RKO (cell line): Measurements from ENCODE around the gene CPT1B.

Source experiments
- DNase-seq: peaks from one replicate; pipeline ENCODE4 v3.0.0-alpha.2; 2016; ENCODE audit warnings: low spot score

CPT1B gene

GRCh38 chr22:50585238-50585637 is 7.0 kb upstream of the CPT1B start:
- DNase-seq: no peak

- DNase-seq: no peak
Measured at GRCh38 chr22:50584106-50585096, 6.2 kb upstream of the CPT1B start.

GRCh38 chr22:50583294-50583861 is 5.2 kb upstream of the CPT1B start:
- no peak for DNase-seq

GRCh38 chr22:50582493-50583293 is 4.5 kb upstream of the CPT1B start, which contains the start of gene CHKB:
TSS of gene CHKB (minus strand) at chr22:50582849. CDS start at chr22:50582781, 68 bp downstream.
- DNase-seq: peak; percentile 97

- DNase-seq: peak; percentile 36
Measured at GRCh38 chr22:50581950-50582492, 3.8 kb upstream of the CPT1B start.

- DNase-seq: no peak
Measured at GRCh38 chr22:50581031-50581949, 3.1 kb upstream of the CPT1B start.

GRCh38 chr22:50579752-50580151 is 1.5 kb upstream of the CPT1B start:
- DNase-seq: no peak

GRCh38 chr22:50578776-50579310 is 616 bp upstream of the CPT1B start:
- no peak for DNase-seq

- no peak for DNase-seq
Measured at GRCh38 chr22:50577697-50577986, 585 bp downstream of the CPT1B start.

GRCh38 chr22:50576806-50577696 is 1.2 kb downstream of the CPT1B start:
- DNase-seq: no peak

GRCh38 chr22:50576070-50576469 is 2.2 kb downstream of the CPT1B start:
- DNase-seq: peak; percentile 46

GRCh38 chr22:50575426-50575941 is 2.7 kb downstream of the CPT1B start:
- no peak for DNase-seq

GRCh38 chr22:50574383-50574755 is 3.9 kb downstream of the CPT1B start:
- DNase-seq: no peak

- no peak for DNase-seq
Measured at GRCh38 chr22:50573491-50574382, 4.5 kb downstream of the CPT1B start.

- DNase-seq: no peak
Measured at GRCh38 chr22:50572965-50573364, 5.3 kb downstream of the CPT1B start.

GRCh38 chr22:50571264-50572175 is 6.7 kb downstream of the CPT1B start:
- DNase-seq: no peak

- DNase-seq: no peak
Measured at GRCh38 chr22:50570861-50571260, 7.4 kb downstream of the CPT1B start.
